CD4-positive, alpha-beta T cell treated with Interleukin-15 for 4 hours (primary cell): ENCODE data around the gene RMND5A.
A peak's percentile ranks its signal among the peaks of the same experiment; 100 is the strongest.
"Not testable (repeated sequence)": the region's sequence is repeated elsewhere in the genome, so short reads cannot be mapped to it uniquely, and the experiment has no call there.

Experiments
- DNase-seq: peaks from one replicate; pipeline ENCODE4 v3.0.0-alpha.2; 2020; ENCODE audit warnings: low spot score

Gene RMND5A

DNA sequence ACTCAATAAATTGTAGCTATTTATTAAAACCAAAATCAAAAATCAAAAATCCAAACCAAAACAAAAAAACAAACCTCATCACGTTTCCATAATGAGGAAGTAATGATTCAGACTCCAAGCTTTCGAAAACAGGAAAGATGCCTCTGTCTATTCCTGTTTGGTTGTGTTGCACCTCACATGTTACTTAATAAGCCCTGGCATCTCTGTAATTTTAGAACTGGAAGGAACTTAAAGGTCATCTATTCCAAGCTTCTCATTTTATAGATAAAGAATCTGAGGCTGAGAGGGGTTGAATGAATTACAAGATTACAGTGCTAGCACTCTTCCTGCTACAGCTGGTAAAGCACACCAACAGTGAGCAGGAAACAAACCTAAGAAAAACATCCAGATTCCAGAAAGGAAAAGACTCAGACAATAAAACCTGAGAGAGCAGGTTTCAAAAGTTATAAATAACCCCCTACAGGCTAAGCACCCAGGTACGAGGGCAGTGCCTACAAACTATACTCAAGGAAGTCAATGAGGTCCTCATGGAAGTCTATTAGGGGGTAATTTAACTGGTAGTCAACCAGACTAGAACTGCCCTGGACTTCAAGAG is 5.4 kb upstream of the RMND5A start:
- not testable (repeated sequence) for DNase-seq

DNA sequence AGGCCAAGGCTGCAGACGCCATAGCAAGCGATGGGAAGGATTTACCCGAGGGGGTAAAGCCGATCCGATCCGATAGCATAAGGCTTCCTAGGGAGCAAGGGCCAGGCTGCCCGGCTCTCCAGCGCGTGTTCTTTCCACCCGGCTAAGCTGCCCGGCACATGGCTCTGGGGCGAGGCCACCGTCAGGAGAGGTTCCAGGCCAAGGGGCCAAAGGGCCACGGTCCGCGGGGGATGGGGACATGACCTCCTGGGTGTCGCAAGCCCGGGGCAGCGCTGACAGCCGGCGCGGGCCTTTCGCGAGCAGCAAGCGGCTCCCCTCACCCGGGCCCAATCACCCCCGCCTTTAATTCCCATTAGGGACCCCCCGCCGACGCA is 841 bp upstream of the RMND5A start:
- DNase-seq: not testable (repeated sequence)

DNA sequence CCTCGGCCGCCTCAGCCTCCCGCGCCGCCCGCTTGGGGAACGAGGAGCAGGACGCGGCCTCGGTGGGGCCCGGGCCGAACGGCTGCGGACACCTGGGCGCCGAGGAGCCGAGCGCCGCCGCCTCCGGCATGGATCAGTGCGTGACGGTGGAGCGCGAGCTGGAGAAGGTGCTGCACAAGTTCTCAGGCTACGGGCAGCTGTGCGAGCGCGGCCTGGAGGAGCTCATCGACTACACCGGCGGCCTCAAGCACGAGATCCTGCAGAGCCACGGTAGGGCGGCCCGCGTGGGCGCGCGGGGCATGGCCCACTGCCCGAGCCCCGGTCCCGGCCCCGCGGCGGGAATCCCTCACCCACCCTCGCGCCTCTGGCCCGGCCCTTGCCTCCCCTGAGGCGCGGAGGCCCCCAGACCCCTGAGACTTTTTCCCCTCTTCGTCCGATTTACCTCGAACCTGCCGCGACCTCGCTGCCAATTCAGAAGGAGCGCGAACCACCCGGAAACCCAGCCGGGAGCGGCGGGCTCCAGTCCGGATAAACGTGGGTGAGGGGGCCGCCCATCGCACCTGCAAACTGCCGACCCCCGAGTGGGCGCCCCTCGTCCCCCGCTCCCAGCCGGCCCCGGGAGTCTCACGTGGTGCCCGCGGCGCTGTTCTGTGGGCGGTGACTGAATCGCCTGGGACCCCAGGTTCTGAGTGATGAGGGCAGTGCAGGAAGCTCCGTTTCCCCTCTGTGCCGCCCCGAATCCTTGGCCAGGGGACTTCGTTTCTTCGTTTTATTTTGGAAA is 639 bp downstream of the RMND5A start:
- peak; percentile 45 for DNase-seq

DNA sequence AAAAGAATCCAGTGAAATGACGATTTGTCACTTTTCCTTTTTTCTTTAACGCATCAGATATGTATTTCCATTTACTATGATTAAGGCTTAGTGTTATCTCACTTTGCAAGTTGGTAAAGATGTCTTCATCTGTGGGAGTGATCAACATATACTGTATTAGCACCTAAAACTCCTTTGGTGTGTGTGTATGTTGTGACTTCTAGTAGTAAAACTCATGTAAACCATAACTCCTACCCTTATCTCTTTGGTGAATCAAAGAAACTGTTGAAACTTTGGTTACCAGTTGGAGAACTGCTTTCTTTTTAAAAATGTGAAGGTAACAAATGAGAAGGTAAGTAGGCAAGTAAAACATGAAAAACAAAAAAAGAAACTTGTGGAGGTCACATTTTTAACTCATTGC is 5.6 kb downstream of the RMND5A start:
- not testable (repeated sequence) for DNase-seq

DNA sequence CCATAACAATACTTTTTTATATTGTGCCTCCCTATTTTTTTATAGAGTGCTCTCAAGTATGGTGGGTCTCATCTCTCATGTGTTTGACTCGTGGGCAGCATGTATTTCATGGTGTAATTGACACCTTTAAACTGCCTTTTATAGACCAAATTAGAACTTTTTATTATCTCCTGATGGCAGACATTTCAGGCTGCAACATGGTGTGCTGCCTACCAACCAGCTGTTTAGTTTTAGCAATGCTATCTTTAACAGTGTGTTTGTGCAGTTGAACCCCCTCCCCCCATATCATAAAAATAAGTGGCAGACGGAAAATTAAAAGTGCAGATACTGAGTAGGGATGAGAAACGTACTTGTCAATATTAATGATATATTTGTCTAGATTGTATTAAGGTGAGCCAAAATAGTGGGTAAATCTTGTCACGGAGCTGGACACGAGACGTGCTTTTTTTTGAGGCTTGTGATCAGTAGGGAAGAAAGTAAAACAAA is 12.0 kb downstream of the RMND5A start:
- not testable (repeated sequence) for DNase-seq

DNA sequence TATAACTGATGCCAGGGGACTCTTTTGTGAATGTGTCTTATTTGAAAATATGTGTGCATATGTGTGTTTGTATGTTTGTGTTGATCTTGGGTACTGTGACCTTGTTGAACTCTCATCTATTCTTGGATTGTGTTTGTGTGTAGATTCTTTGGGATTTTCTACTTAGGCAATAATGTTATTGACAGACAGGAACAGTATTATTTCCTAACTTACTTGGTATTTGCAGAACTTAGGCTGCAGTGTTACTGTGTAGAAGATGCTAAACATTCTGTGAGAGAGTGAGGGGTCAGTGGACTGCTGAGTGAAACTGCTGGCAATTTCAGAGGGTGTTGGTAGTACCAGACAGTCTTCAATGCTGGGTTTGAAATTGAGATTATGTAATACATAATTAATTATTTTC is 12.7 kb downstream of the RMND5A start:
- not testable (repeated sequence) for DNase-seq

DNA sequence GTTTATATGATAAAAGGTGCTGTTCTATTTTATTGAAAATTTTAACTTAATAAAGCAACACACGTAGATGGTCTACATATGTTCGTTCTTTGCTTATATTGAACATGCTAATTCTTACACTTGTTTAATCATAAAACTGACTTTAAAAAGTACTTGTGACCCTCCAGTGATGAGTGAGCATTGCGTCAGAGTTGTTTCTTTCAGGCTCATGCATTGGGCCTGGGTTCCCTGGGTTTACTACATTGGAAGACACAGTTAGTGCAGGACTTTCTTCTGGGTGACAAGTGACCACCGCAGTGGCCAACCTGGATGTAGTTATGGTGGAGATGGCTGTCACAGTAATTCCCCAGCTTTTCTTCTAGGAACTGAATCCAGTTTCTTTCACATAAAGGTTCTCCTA is 13.4 kb downstream of the RMND5A start:
- not testable (repeated sequence) for DNase-seq

DNA sequence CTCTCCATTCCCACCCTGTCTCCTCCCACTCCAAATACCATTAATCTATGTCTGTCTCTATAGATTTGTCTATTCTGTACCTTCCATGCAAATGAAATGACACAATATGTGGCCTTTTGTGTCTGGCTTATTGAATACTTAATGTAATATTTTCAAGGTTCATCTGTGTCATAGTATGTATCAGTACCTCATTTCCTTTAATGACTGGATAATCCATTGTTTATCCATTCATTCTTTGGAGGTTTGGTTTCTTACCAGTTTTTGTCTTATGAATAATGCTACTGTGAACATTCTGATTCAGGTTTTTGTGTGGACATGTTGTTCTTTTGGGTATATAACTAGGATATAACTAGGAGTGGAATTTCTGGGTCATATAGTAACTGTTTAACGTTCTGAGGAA is 14.8 kb downstream of the RMND5A start:
- DNase-seq: not testable (repeated sequence)

DNA sequence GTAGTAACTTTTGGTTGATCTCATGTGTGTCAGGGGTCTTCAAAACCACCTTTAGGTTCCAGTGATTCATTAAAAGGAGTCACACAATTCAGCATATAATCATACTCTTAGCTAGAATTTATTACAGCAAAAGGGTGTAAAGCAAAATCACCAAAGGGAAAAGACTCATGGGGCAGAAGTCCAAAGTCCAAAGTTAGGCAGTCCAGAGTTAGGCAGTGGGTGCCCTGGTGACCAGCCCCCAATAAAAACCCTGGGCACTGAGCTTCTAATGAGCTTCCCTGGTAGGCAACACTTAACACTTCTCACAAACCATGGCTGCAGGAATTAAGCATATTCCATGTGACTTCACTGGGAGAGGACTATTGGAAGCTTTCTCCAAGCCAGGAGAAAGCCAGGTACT is 19.4 kb downstream of the RMND5A start:
- DNase-seq: not testable (repeated sequence)

DNA sequence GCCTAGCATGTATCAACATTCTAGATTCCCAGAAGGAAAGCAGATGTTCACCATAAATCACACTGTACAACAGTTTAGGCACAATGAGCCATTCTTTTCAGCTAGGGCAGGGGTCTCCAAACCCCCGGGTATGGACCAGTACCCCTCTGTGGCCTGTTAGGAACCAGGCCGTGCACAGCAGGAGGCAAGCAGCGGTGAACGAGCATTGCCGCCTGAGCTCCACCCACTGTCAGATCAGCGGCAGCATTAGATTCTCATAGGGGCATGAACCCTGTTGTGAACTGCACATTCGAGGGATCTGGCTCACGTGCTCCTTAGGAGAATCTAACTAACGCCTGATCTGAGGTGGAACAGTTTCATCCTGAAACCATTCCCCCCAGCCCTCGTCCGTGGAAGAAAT is 19.8 kb downstream of the RMND5A start:
- DNase-seq: not testable (repeated sequence)

DNA sequence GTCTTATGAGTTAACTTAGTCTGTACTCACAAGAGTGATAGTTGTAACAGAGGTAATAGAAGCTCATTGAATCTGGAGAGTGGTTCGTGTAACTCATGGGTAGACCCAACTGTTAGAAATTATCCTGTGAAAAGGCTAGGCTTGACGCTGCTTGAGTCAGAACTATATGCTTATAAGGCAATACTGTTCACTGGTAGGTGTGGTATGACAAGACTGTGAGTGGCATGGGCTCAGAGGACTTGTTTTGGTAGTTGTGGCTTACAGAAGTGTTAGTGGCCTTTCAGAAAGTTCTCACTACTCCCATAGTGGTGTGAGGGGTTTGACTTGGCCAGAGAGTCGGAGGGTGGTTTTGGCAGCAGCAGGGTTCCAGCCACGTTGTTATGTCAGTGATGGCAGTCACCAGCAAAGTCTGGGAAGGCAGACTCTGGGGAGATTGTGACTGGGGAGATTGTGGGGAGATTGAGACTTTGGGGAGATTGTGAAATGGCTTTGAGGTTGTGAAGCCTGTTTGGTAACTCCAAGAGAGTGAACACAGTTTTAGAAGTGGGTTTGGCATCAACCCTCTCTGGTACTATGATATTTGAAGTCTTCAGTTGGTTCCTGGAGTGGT is 21.9 kb downstream of the RMND5A start:
- DNase-seq: not testable (repeated sequence)

DNA sequence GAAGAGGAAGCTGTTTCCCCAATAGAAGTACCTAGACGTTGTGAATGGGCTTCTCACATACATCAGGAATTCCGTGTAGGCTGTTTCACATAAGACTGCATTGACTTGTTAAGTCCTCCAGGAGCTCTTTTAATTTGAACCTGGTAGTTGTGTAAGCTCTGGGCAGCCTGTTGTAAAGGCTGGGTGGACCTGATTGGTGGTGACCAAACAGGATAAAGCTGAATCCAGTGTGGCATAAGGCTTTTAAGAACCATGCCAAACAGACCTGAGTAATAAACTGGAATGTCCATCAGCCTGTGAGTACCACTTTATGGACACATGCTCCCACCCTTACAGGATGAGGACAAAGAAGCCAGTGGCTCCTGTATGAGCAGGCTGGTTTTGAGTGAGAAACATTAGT is 24.1 kb downstream of the RMND5A start:
- no peak for DNase-seq

DNA sequence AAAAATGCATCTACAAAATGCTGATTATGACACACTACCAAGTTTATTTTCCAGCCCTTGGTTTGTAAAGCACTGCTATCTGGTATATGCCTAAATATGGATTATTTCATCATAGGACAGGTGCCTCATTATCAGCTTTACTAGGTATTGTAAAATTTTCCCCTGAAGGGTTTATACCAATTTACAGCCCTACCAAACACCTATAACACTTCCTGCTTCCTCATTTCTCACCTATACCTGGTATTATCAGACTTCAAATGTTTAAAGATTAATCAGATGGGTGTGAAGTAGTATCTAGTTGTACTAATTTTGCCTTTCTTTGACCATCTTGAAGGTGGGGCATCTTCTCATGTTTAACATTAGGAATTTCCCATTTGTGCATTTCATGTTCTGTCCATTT is 26.8 kb downstream of the RMND5A start:
- no peak for DNase-seq

DNA sequence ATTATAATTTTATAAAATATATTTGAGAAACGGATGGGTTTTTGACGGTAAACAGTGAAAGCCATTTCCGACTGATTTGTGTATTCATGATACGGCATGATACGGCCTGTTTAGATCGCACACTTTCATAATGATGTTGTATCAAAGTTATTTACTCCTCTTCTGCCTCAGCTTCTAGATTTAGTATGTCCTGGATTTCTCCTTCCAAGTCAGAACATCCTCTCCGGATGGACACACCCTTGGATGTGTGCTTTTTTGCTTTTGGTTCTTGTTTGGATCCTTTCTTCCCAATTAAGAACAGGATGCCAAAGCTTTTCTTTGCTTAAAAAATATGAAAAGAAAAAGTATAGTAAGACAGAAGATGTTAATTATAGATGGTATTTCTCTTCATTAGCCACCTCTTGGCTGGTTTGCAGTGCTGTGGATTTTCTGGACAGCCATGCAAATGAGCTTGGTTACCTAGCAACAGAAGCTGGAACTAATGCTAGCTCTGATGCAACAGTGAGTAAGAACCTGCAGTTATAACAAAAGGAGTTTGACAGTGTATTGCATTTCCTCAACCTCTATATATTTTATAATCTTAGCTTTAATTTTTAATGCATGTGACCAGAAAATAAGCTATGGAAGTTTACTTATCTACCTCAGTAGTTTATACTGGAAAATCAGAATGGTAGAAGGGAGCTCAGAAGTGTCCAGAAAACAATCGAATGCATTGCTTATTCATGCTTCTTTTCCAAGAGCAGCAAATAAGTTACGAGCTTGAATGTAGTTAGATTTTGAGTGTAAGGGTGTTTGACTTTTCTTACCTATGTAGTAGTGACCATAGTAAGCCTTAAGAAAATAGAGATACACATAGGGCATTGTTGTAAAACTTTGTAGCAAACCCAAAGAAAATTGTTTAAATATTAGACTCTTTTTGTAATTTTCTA is 27.9 kb downstream of the RMND5A start:
- peak; percentile 9 for DNase-seq

DNA sequence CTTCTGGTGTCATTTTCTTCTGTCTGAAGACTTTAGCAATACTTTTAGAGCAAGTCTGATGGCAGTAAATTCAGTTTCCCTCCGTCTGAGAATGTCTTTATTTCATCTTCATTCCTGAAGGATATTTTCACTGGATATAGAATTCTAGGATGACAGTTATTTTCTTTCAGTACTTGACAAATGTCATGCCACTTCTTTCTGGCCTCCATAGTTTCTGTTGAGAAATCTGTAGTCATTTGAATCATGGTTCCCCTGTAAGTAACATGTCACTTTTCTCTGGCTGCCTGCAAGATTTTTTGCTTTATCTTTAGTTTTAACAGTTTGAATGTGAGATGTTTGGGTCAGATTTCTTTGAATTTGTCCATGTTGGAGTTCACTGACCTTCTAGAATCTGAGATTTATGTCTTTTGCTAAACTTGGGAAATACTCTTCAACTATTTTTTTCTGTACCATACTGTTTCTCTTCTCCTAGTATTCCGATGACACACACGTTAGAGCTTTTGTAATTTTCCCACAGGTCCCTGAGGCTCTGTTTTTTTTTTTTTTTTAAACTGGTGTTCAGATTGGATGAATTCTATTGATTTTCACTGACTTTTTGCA is 30.2 kb downstream of the RMND5A start:
- DNase-seq: no peak

DNA sequence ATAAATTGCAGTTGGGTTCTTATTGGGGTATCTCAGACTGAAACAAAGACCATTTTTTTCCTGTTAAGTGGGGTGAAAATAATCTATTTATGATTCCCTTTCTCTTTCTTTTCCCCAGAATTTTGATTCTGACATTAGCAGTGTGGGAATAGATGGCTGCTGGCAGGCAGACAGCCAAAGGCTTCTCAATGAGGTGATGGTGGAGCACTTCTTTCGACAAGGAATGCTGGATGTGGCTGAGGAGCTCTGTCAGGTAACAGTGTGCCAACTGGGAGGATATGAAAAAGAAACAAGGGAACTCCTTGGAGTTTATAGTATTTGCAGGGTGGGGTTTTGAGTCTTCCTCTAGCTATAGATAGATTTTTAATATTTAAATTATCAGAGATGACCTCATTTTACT is 31.7 kb downstream of the RMND5A start:
- no peak for DNase-seq

DNA sequence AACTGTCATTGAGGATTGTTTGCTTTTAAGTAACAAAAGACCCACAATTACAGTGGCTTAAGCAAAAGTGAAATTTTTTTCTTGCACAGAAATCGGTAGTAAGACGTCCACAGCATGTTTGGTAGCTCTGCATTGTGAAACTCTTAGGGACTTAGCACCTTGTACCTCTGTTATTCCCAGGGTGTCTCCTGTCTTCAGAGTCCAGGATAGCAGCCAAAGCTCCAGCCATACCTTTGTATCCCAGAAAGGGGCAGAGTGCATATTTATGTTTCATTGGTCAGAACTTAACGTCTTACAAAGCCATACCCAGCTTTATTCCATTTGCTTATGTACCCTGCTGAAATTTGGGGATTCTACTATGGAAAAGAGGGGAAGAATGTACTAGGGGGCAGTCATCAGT is 32.8 kb downstream of the RMND5A start:
- DNase-seq: no peak

DNA sequence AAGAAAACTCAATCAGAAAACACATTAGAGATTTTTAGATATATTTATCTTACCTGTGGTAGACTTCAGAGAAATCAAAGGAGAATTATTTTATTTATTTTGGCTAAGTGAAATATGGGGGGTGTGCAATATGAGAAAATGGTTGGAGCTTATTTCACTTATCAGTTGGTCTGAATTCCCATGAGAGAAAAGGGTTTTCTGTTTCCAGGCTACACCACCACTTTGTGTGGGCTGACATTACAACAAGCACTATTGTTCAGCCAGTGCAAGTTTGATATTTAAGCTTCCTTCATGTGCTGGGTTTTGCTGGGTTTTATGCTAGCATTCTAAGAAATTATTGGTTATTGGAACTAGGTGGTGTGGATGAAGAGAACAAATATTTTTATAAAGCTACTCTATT is 33.5 kb downstream of the RMND5A start:
- no peak for DNase-seq

DNA sequence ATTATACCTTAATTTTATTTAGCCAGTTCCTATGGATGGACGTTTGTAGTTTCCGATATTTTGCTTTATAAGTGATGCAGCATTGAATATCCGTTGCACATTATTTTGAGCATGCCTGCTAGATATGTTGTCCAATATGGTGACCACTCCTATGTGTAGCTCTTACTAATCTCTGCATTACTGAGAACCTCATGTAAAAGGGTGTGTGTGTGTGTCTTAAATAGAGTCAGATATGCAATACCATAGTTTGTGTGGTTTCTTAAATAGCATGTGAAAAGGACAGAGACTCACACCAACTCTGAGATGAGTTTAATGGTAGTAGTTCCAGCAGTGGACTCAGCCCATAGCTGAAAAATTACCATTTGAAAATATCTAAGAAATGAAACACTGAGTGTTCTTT is 38.3 kb downstream of the RMND5A start:
- no peak for DNase-seq

DNA sequence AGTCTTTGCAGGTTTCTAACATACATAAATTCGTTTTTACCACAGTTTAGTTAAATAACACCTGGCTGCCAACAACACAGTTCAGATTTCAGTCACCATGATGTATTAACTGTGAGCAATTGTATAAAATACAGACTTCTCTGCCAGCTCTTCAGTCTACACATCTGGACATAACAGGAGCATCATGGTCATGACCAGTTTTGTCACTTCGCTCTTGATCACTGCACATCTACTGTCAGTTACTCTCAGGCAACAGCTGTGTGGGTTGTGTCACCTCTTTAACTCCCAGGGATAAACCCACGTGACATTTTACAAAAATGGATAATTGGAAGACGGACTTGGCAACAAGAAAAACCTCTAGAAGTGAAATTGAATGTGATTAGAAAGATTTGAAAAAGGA is 40.3 kb downstream of the RMND5A start:
- no peak for DNase-seq

DNA sequence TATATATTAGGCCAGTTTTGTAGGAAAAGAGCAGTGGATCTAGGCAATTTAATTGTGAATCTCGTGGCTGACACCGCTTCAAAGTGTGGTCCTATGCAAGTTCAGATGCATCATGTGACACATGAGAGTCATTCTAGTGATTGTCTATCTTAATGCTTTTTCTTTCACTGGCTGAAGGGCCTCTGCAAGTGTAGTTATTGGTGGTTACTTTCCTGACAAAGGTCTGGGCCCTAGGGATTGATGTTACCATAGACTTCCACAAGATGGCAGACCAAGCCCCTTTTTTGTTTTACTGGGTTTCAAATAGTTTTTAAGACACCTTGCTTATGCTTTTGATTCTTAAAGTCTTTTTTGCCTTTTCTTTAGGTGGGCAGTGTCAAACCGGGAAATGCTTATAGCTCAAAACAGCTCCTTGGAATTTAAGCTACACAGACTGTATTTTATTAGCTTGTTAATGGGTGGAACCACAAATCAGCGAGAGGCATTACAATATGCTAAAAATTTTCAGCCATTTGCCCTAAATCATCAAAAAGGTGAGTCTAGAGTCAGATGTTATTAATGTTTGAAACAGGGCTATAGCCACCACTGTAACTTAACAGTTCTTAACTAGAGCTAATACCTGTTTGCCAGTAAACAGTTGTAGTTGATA is 44.7 kb downstream of the RMND5A start:
- DNase-seq: peak; percentile 69
